Liver (tissue), 9 donors: ENCODE measurements around the gene KCNA2. TPM values are rescaled to one million over a fixed set of nuclear protein-coding genes. Genes with fewer than 3 reads are reported as not detected.

Experiments
- DNase-seq: peaks from one replicate; pipeline ENCODE4 v3.0.0-alpha.2; 2017; ENCODE audit warnings: low spot score
- H3K27ac ChIP-seq, 2 donors: one replicate each; pipeline ENCODE4 v1.7.0; 2013; ENCODE audit warnings: inconsistent platforms in 2 of 2, low read length in 2 of 2, control low read depth in 1 of 2, low read depth in 1 of 2, mild to moderate bottlenecking in 1 of 2
- H3K27me3 ChIP-seq, 4 donors: one replicate each; pipeline versions ENCODE4 v1.6.1 to v1.7.0; 2013; ENCODE audit warnings: low read length in 3 of 4, inconsistent platforms in 1 of 4, mild to moderate bottlenecking in 1 of 4, moderate library complexity in 1 of 4; ENCODE audit not compliant: control insufficient read depth in 4 of 4, insufficient read depth in 4 of 4
- H3K36me3 ChIP-seq, 4 donors: one replicate each; pipeline versions ENCODE4 v1.6.1 to v1.7.0; 2013; ENCODE audit warnings: low read length in 3 of 4, mild to moderate bottlenecking in 3 of 4, low read depth in 1 of 4, moderate library complexity in 1 of 4; ENCODE audit not compliant: control insufficient read depth in 4 of 4, insufficient read depth in 3 of 4
- H3K4me1 ChIP-seq, 4 donors: one replicate each; pipeline versions ENCODE4 v1.6.1 to v1.7.0; 2013; ENCODE audit warnings: low read length in 3 of 4, mild to moderate bottlenecking in 3 of 4, moderate library complexity in 1 of 4; ENCODE audit not compliant: control insufficient read depth in 4 of 4, insufficient read depth in 4 of 4
- H3K4me3 ChIP-seq, 3 donors: one replicate each; pipeline versions ENCODE4 v1.6.1 to v1.7.0; 2013; ENCODE audit warnings: low read length in 3 of 3, control low read depth in 1 of 3, low read depth in 1 of 3, mild to moderate bottlenecking in 1 of 3
- H3K9ac ChIP-seq, 2 donors: one replicate each; pipeline ENCODE4 v1.7.0; 2013; ENCODE audit warnings: low read length in 2 of 2, mild to moderate bottlenecking in 2 of 2, moderate library complexity in 2 of 2, control low read depth in 1 of 2, low read depth in 1 of 2
- H3K9me3 ChIP-seq, 4 donors: one replicate each; pipeline versions ENCODE4 v1.6.1 to v1.7.0; 2013; ENCODE audit warnings: low read length in 3 of 4; ENCODE audit not compliant: control insufficient read depth in 4 of 4
- ATF3 ChIP-seq: IDR thresholded peaks from 2 replicates; pipeline ENCODE4 v1.6.1; 2016; ENCODE audit warnings: antibody characterized with exemption
- CTCF ChIP-seq: fragments of 150-350 bp; IDR thresholded peaks from 2 replicates; pipeline ENCODE4 v1.5.1; 2017; ENCODE audit warnings: improper control_type of control experiment, low read depth, low read length; ENCODE audit not compliant: missing input control
- EGR1 ChIP-seq, 2 donors: IDR thresholded peaks; 2 replicates each; pipeline ENCODE4 v1.6.1; 2016 to 2018; ENCODE audit warnings: antibody characterized with exemption in 2 of 2, low read depth in 2 of 2
- FOXA1 ChIP-seq: IDR thresholded peaks from 2 replicates; pipeline ENCODE4 v1.6.1; 2016; ENCODE audit warnings: antibody characterized with exemption
- FOXA2 ChIP-seq: IDR thresholded peaks from 2 replicates; pipeline ENCODE4 v1.6.1; 2016; ENCODE audit warnings: antibody characterized with exemption
- GABPA ChIP-seq, 2 donors: IDR thresholded peaks in 1 of 2; conservative IDR thresholded peaks in 1 of 2; 2 replicates each; pipeline ENCODE4 v1.6.1; 2016; ENCODE audit warnings: antibody characterized with exemption in 2 of 2, mild to moderate bottlenecking in 1 of 2, moderate library complexity in 1 of 2
- HNF4A ChIP-seq, 2 donors: conservative IDR thresholded peaks; 2 replicates each; pipeline ENCODE4 v1.6.1; 2016; ENCODE audit warnings: antibody characterized with exemption in 2 of 2, mild to moderate bottlenecking in 2 of 2
- HNF4G ChIP-seq: IDR thresholded peaks from 2 replicates; pipeline ENCODE4 v1.6.1; 2016; ENCODE audit warnings: antibody characterized with exemption
- JUND ChIP-seq, 2 donors: IDR thresholded peaks; 2 replicates each; pipeline ENCODE4 v1.6.1; 2016; ENCODE audit warnings: antibody characterized with exemption in 2 of 2
- MAX ChIP-seq: IDR thresholded peaks from 2 replicates; pipeline ENCODE4 v1.6.1; 2016; ENCODE audit warnings: antibody characterized with exemption
- NR2F2 ChIP-seq: IDR thresholded peaks from 2 replicates; pipeline ENCODE4 v1.6.1; 2016; ENCODE audit warnings: antibody characterized with exemption
- RAD21 ChIP-seq, 2 donors: IDR thresholded peaks; 2 replicates each; pipeline ENCODE4 v1.6.1; 2016; ENCODE audit warnings: antibody characterized with exemption in 2 of 2, mild to moderate bottlenecking in 2 of 2
- REST ChIP-seq: IDR thresholded peaks from 2 replicates; pipeline ENCODE4 v1.6.1; 2016; ENCODE audit warnings: antibody characterized with exemption, mild to moderate bottlenecking
- RXRA ChIP-seq, 2 donors: IDR thresholded peaks; 2 replicates each; pipeline ENCODE4 v1.6.1; 2017 to 2018; ENCODE audit warnings: antibody characterized with exemption in 2 of 2, mild to moderate bottlenecking in 1 of 2
- SP1 ChIP-seq: IDR thresholded peaks from 2 replicates; pipeline ENCODE4 v1.6.1; 2018; ENCODE audit warnings: antibody characterized with exemption, mild to moderate bottlenecking
- TAF1 ChIP-seq: conservative IDR thresholded peaks from 2 replicates; pipeline ENCODE4 v1.6.1; 2016; ENCODE audit warnings: antibody characterized with exemption, mild to moderate bottlenecking
- YY1 ChIP-seq: IDR thresholded peaks from 2 replicates; pipeline ENCODE4 v1.6.1; 2016; ENCODE audit warnings: antibody characterized with exemption, mild to moderate bottlenecking
- ZBTB33 ChIP-seq: IDR thresholded peaks from 2 replicates; pipeline ENCODE4 v1.6.1; 2016; ENCODE audit warnings: antibody characterized with exemption
- WGBS: extraction: QIAGEN DNeasy Blood & Tissue Kit; methylation state at CpG from one replicate; pipeline ENCODE4 v1.1.7; 2013; 5-methylcytosine and 5-hydroxymethylcytosine counted together
- polyA plus RNA-seq, 2 donors: library from polyadenylated mRNA; stranded (reverse) in 1 of 2; unstranded in 1 of 2; fragments of 200-250 nt in 1 of 2; fragments of >200 nt in 1 of 2; fragmentation: Nextera tagmentation in 1 of 2; extraction: Ambion mirVana in 1 of 2; gene quantifications; one replicate each; pipeline versions ENCODE4 v1.2.1 to v1.2.3, GENCODE V29; 2013 to 2015
- total RNA-seq, 2 donors: library from RNA; depleted of rRNA; stranded (reverse); fragments of >200 nt; gene quantifications; one replicate each; pipeline ENCODE4 v1.2.3, GENCODE V29; 2014
- donor health status: healthy.
- donor health status: healthy.
- donor health status: healthy.
- donor health status: healthy.
- donor health status: healthy.

Gene KCNA2
- total and polyA plus RNA-seq, 4 donors = 0.02 to 0.08 TPM; not detected in 2

- WGBS = 96% methylated on average over 3 of the region's 3 CpGs
- TF ChIP-seq HNF4G = no peak
- TF ChIP-seq RXRA (IDR thresholded peaks at IDR 0.05) = no peak
- TF ChIP-seq TAF1 = no peak
- no peak for TF ChIP-seq CTCF
- no peak for TF ChIP-seq ZBTB33
- TF ChIP-seq FOXA2 = no peak
- TF ChIP-seq HNF4A (conservative IDR thresholded peaks at IDR 0.05) = no peak
- TF ChIP-seq EGR1 (IDR thresholded peaks at IDR 0.05; ENCODE audit: low read depth in 2 of 2) = no peak
- peaks cover 0 to 7% (median 4%) of the 10 kb centered on the region in 4 donors for H3K27me3 ChIP-seq
- no peaks in the 10 kb centered on the region for H3K36me3 ChIP-seq
- H3K9ac ChIP-seq = no peak overlapping the region
- H3K4me1 ChIP-seq = peaks cover 0 to under 1% (median 0%) of the 10 kb centered on the region in 4 donors
- no peak for DNase-seq
- H3K9me3 ChIP-seq = no peaks in the 10 kb centered on the region
- H3K4me3 ChIP-seq = no peak overlapping the region
- no peak overlapping the region for H3K27ac ChIP-seq
Observed at GRCh38 chr1:110600716-110601115, 5.4 kb downstream of the KCNA2 start.

GRCh38 chr1:110597966-110598365, 8.2 kb downstream of the KCNA2 start:
- Histone ChIP-seq H3K36me3 (no peaks in the 10 kb centered on the region), H3K27me3 (peaks cover 0 to 4% (median 0%) of the 10 kb centered on the region in 4 donors), H3K9me3 (no peaks in the 10 kb centered on the region), H3K9ac (no peak overlapping the region), H3K4me3 (no peak overlapping the region), H3K4me1 (no peaks in the 10 kb centered on the region), H3K27ac (no peak overlapping the region)
- 89% methylated on average over 5 of the region's 5 CpGs for WGBS
- DNase-seq = no peak
- TF ChIP-seq NR2F2 (no peak), TAF1 (no peak), RAD21 (IDR thresholded peaks at IDR 0.05) (no peak), MAX (no peak), ATF3 (no peak), RXRA (IDR thresholded peaks at IDR 0.05) (no peak), HNF4A (conservative IDR thresholded peaks at IDR 0.05) (no peak), YY1 (no peak), FOXA2 (no peak), FOXA1 (no peak), SP1 (no peak), GABPA (IDR thresholded peaks at IDR 0.05 in 1 of 2, conservative IDR thresholded peaks at IDR 0.05 in 1 of 2) (no peak), JUND (IDR thresholded peaks at IDR 0.05) (no peak), CTCF (no peak), REST (no peak), ZBTB33 (no peak), HNF4G (no peak), EGR1 (IDR thresholded peaks at IDR 0.05; ENCODE audit: low read depth in 2 of 2) (no peak)
